ENCODE data around the gene MMP15.

DNA sequence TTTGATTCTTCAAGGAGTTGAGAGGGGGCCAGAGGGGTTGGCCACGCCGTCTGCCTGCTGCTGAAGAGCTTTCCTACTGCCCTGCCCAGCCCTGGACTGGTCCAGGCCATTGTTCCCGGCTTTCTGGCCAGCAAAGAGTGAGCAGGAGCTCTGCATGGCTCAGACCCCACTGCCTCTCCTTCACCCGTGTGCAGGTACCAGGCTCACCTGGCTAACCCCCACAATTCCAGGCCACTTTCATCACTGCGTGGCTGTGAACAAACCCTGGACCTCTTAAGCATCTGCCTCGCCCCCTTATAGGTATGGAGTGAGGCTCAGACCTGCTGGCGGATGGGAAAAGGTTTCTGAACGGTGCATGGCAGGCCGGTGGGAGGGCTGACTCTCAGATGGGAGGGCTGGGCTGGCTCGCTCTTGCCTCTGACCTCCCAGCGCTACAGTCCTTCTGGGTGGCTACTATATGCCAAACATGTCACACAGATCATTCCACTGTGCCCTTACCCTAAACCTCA is 33.9 kb upstream of the MMP15 start:
- TF ChIP-seq, protein P1, sequence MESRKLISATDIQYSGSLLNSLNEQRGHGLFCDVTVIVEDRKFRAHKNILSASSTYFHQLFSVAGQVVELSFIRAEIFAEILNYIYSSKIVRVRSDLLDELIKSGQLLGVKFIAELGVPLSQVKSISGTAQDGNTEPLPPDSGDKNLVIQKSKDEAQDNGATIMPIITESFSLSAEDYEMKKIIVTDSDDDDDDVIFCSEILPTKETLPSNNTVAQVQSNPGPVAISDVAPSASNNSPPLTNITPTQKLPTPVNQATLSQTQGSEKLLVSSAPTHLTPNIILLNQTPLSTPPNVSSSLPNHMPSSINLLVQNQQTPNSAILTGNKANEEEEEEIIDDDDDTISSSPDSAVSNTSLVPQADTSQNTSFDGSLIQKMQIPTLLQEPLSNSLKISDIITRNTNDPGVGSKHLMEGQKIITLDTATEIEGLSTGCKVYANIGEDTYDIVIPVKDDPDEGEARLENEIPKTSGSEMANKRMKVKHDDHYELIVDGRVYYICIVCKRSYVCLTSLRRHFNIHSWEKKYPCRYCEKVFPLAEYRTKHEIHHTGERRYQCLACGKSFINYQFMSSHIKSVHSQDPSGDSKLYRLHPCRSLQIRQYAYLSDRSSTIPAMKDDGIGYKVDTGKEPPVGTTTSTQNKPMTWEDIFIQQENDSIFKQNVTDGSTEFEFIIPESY (IDR thresholded peaks at IDR 0.05; ENCODE audit: borderline replicate concordance, low read depth): no peak
- TF ChIP-seq NRF1 (IDR thresholded peaks at IDR 0.05; ENCODE audit: low read depth, low read length) (no peak), RAD21 (IDR thresholded peaks at IDR 0.05; ENCODE audit: low read length) (no peak)
- TF ChIP-seq, protein P2, sequence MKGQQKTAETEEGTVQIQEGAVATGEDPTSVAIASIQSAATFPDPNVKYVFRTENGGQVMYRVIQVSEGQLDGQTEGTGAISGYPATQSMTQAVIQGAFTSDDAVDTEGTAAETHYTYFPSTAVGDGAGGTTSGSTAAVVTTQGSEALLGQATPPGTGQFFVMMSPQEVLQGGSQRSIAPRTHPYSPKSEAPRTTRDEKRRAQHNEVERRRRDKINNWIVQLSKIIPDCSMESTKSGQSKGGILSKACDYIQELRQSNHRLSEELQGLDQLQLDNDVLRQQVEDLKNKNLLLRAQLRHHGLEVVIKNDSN (IDR thresholded peaks at IDR 0.05; ENCODE audit: borderline replicate concordance, low read depth): no peak
